ENCODE data around the gene FGD4.
A peak's percentile ranks its signal among the peaks of the same experiment; 100 is the strongest.

The FGD4 gene

DNA sequence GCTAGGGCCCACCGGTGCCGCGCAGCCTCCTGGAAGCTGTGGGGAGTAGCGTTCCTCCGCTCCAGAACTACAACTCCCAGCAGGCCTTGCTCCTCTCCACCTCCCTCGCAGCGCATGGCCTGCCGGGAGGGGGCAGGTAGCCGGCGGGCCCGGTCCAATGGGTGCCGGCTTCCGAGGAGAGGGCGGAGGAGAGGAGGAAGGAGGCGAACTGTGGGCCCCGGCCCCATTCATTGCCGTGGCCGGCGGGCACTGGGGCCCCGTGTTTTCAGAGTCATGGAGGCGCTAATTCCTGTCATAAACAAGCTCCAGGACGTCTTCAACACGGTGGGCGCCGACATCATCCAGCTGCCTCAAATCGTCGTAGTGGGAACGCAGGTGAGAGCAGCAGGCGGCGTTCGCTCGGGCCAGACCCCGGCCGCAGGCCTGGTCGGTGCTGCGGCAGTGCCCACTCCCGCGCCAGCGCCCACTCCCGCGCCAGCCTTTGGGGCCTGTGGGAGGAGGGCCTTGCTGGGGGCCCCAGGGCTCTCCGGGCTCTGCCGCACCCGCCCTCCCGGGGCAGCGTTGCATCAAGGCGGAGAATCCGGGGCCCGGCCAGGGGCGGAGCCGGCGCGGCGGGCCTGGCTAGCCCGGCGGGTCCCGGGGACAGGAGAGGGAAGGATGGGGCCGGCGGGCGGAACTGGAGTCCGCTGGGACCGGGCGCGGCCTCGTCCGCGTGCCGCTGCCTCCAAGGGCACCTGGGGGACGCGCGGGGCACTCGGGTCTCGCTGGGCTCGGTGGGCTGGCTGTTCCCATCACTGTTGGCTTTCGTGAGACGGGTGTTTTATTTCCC lies 279.9 kb downstream of the FGD4 start, which contains the start of gene DNM1L:
Gene DNM1L (plus strand): TSS at position 211 of the 829 bp plus-strand sequence. CDS start 63 bp downstream, at position 274.
- Histone ChIP-seq H3K36me3 (ENCODE audit: control insufficient read depth, insufficient read depth, low read length) (no peaks in the 10 kb centered on the region), H3K4me2 (ENCODE audit: low read length) (peak within 1 kb of the TSS; percentile 62), H3K27ac (peak within 1 kb of the TSS; percentile 91), H3K27me3 (ENCODE audit: control insufficient read depth, insufficient read depth, low read length) (no peaks in the 10 kb centered on the region), H3K4me3 (ENCODE audit: low read depth, low read length) (peak within 1 kb of the TSS; percentile 68), H3K4me1 (no peaks in the 10 kb centered on the region), H3K79me2 (peaks cover 25% of the 10 kb centered on the region), H3K9me3 (ENCODE audit: control insufficient read depth, low read length) (no peaks in the 10 kb centered on the region), H3K9ac (peak within 1 kb of the TSS; percentile 84), H2AFZ (peak within 1 kb of the TSS; percentile 85)
- TF ChIP-seq, protein P1, sequence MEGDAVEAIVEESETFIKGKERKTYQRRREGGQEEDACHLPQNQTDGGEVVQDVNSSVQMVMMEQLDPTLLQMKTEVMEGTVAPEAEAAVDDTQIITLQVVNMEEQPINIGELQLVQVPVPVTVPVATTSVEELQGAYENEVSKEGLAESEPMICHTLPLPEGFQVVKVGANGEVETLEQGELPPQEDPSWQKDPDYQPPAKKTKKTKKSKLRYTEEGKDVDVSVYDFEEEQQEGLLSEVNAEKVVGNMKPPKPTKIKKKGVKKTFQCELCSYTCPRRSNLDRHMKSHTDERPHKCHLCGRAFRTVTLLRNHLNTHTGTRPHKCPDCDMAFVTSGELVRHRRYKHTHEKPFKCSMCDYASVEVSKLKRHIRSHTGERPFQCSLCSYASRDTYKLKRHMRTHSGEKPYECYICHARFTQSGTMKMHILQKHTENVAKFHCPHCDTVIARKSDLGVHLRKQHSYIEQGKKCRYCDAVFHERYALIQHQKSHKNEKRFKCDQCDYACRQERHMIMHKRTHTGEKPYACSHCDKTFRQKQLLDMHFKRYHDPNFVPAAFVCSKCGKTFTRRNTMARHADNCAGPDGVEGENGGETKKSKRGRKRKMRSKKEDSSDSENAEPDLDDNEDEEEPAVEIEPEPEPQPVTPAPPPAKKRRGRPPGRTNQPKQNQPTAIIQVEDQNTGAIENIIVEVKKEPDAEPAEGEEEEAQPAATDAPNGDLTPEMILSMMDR (IDR thresholded peaks at IDR 0.05) = peak; percentile 35

- Histone ChIP-seq H2AFZ (peak overlapping the region; percentile 85), H3K9me3 (ENCODE audit: control insufficient read depth, low read length) (no peaks in the 10 kb centered on the region)
- TF ChIP-seq, protein P1 (IDR thresholded peaks at IDR 0.05) = no peak
Measured at GRCh38 chr12:32679920-32680237, 280.5 kb downstream of the FGD4 start.

GRCh38 chr12:32680787-32681186 lies 281.4 kb downstream of the FGD4 start:
- TF ChIP-seq, protein P1 (IDR thresholded peaks at IDR 0.05) = no peak
- Histone ChIP-seq H3K4me2 (ENCODE audit: low read length) (peak overlapping the region; percentile 62), H3K27ac (no peak overlapping the region), H2AFZ (no peak overlapping the region), H3K79me2 (peaks cover 37% of the 10 kb centered on the region), H3K27me3 (ENCODE audit: control insufficient read depth, insufficient read depth, low read length) (no peaks in the 10 kb centered on the region), H3K4me3 (ENCODE audit: low read depth, low read length) (peak overlapping the region; percentile 68), H3K4me1 (no peaks in the 10 kb centered on the region), H3K9me3 (ENCODE audit: control insufficient read depth, low read length) (no peaks in the 10 kb centered on the region), H3K36me3 (ENCODE audit: control insufficient read depth, insufficient read depth, low read length) (no peaks in the 10 kb centered on the region), H3K9ac (no peak overlapping the region)

More at GRCh38 chr12:32679920-32680237, 280.5 kb downstream of the FGD4 start:
- H3K79me2 ChIP-seq = peaks cover 29% of the 10 kb centered on the region
- no peaks in the 10 kb centered on the region for H3K27me3 ChIP-seq (ENCODE audit: control insufficient read depth, insufficient read depth, low read length)
- H3K4me3 ChIP-seq (ENCODE audit: low read depth, low read length) = peak overlapping the region; percentile 68
- H3K27ac ChIP-seq = peak overlapping the region; percentile 91
- peak overlapping the region; percentile 62 for H3K4me2 ChIP-seq (ENCODE audit: low read length)
- no peaks in the 10 kb centered on the region for H3K36me3 ChIP-seq (ENCODE audit: control insufficient read depth, insufficient read depth, low read length)
- no peaks in the 10 kb centered on the region for H3K4me1 ChIP-seq
- peak overlapping the region; percentile 84 for H3K9ac ChIP-seq

GRCh38 chr12:32681272-32681671 lies 281.9 kb downstream of the FGD4 start:
- peaks cover 41% of the 10 kb centered on the region for H3K79me2 ChIP-seq
- H3K27ac ChIP-seq = no peak overlapping the region
- no peaks in the 10 kb centered on the region for H3K27me3 ChIP-seq (ENCODE audit: control insufficient read depth, insufficient read depth, low read length)
- no peaks in the 10 kb centered on the region for H3K9me3 ChIP-seq (ENCODE audit: control insufficient read depth, low read length)
- TF ChIP-seq, protein P1 (IDR thresholded peaks at IDR 0.05) = no peak
- no peak overlapping the region for H3K4me3 ChIP-seq (ENCODE audit: low read depth, low read length)
- H3K9ac ChIP-seq = no peak overlapping the region
- no peak overlapping the region for H2AFZ ChIP-seq
- H3K36me3 ChIP-seq (ENCODE audit: control insufficient read depth, insufficient read depth, low read length) = no peaks in the 10 kb centered on the region
- H3K4me1 ChIP-seq = no peaks in the 10 kb centered on the region
- peak overlapping the region; percentile 62 for H3K4me2 ChIP-seq (ENCODE audit: low read length)

All from parathyroid adenoma (tissue), 2 donors.